Stomach (tissue), 19 donors: Measurements from ENCODE around the gene FAM228A. TPM values are rescaled to one million over a fixed set of nuclear protein-coding genes. Genes with fewer than 3 reads are reported as not detected.
A peak's percentile ranks its signal among the peaks of the same experiment; 100 is the strongest.
"Not testable (repeated sequence)": the region's sequence is repeated elsewhere in the genome, so short reads cannot be mapped to it uniquely, and the experiment has no call there.

Experiments
- DNase-seq, 2 donors: peaks; one replicate each; pipeline versions ENCODE4 v3.0.0 to v3.0.0-alpha.2; 2013 to 2019
- H3K27ac ChIP-seq, 5 donors: fragments of 200-600 bp in 4 of 5; sonication (generic) in 4 of 5; one replicate each; pipeline ENCODE4 v1.5.1; 2013 to 2019; ENCODE audit warnings: mild to moderate bottlenecking in 1 of 5, moderate library complexity in 1 of 5
- H3K27me3 ChIP-seq, 3 donors: fragments of 200-600 bp; sonication (generic); one replicate each; pipeline ENCODE4 v1.5.1; 2017 to 2019; ENCODE audit warnings: mixed run types in 1 of 3
- H3K36me3 ChIP-seq, 4 donors: fragments of 200-600 bp; sonication (generic); 1 replicate in 3 of 4; 2 replicates in 1 of 4; pipeline ENCODE4 v1.5.1; 2016 to 2019
- H3K4me1 ChIP-seq, 4 donors: fragments of 200-600 bp; sonication (generic); one replicate each; pipeline ENCODE4 v1.5.1; 2016 to 2019
- H3K4me3 ChIP-seq, 4 donors: fragments of 200-600 bp; sonication (generic) in 3 of 4; one replicate each; pipeline ENCODE4 v1.5.1; 2016 to 2019; ENCODE audit warnings: mild to moderate bottlenecking in 1 of 4
- H3K9me3 ChIP-seq, 4 donors: fragments of 200-600 bp; sonication (generic); one replicate each; pipeline ENCODE4 v1.5.1; 2016 to 2019
- EP300 ChIP-seq: sonication (generic); formaldehyde crosslinking; IDR thresholded peaks from one replicate; pipeline ENCODE4 v1.6.1; 2017; ENCODE audit warnings: antibody characterized with exemption
- POLR2A ChIP-seq, 4 donors: fragments of 450-650 bp; IDR thresholded peaks; one replicate each; pipeline ENCODE4 v1.6.1; 2016; ENCODE audit warnings: antibody characterized with exemption in 4 of 4, control low read depth in 2 of 4, mild to moderate bottlenecking in 1 of 4, moderate library complexity in 1 of 4
- POLR2AphosphoS5 ChIP-seq, 3 donors: sonication (generic); formaldehyde crosslinking; IDR thresholded peaks; one replicate each; pipeline ENCODE4 v1.6.1; 2016; ENCODE audit warnings: antibody characterized with exemption in 3 of 3
- WGBS, 5 donors: extraction: QIAGEN DNeasy Blood & Tissue Kit in 3 of 5; methylation state at CpG; one replicate each; pipeline versions ENCODE4 v1.1.5 to v1.1.7; 2013 to 2018; 5-methylcytosine and 5-hydroxymethylcytosine counted together
- intact Hi-C: fragments of 100-400 bp; cut with DNase I; formaldehyde crosslinking; loops from one replicate; pipeline ENCODE4 v1.15.1; 2023; ENCODE audit warnings: low total_unique reads
- long read RNA-seq, 10 donors: transcript quantifications; one replicate each; lab custom pipeline, GENCODE V29; 2026
- polyA plus RNA-seq, 3 donors: library from polyadenylated mRNA; stranded (reverse); fragments of 200-250 nt; gene quantifications; one replicate each; pipeline ENCODE4 v1.2.3, GENCODE V29; 2013
- total RNA-seq, 5 donors: library from RNA; depleted of rRNA; stranded (reverse); fragments of >200 nt; gene quantifications; one replicate each; pipeline versions ENCODE4 v1.1.0 to v1.2.3, GENCODE V29; 2014 to 2016
- TF ChIP-seq, protein P1 (sequence below), 7 experiments: fragments of 450-650 bp in 4 of 7; fragments of 200-600 bp in 3 of 7; sonication (generic) in 3 of 7; IDR thresholded peaks; one replicate each; pipeline ENCODE4 v1.5.1; 2016 to 2019; ENCODE audit warnings: antibody characterized with exemption in 7 of 7, control low read depth in 2 of 7, mild to moderate bottlenecking in 1 of 7
- donor health status: healthy with polysubstance abuse.
- donor health status: Bipolar disorder and iron deficiency.
- donor health status: healthy.

The FAM228A gene
- 1 to 10 TPM in 2 of 5 donors, not detected in 3; 1.3 to 1.7 TPM for total RNA-seq
- polyA plus RNA-seq, result 1 to 10 TPM in 1 of 3 donors, under 1 TPM in 2; 0.23 to 2.3 (median 0.50) TPM
- long read RNA-seq, donor 1, result 0 reads
- long read RNA-seq, donor 2, result 0 reads
- long read RNA-seq, donor 3, result 0 reads
- long read RNA-seq, donor 4, result 0 reads
- long read RNA-seq, donor 5, result 0 reads
- long read RNA-seq, donor 6, result 0 reads
- long read RNA-seq, donor 7, partial matches to known transcripts, result 0 of 1 reads
- long read RNA-seq, donor 7, other reads (novel, unspliced or antisense), result 0 of 1 reads
- long read RNA-seq, donor 8, result 0 reads
- long read RNA-seq, donor 9, result 0 reads
- long read RNA-seq, donor 10, result 0 reads

DNA sequence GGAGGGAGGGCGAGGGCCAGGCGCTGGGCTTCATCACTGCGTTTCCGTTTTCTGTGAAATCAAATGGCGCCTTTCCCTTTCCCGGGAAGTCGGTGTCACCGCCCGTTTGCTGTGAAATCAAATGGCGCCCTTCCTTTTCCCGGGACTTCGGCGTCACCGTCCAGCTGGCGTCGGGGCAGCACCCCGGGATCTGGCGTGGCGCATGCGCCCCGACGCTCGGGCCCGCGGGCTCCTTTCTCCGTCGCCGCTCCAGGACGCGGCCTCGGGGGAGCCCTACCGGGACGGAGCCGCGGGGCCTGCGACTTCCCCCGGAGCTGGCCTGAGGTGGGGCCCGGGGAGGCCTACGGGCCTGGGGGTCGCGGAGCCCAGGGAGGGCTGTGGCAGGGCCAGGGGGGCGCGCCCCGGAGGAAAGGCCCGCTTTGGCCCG is at the start of gene FAM228A:
FAM228A (plus strand) TSS at position 203 of the 427 bp plus-strand sequence. CDS start 428 bp downstream, outside the sequence.
- Histone ChIP-seq H3K4me1 (no peaks in the 10 kb centered on the region), H3K4me3 (peak within 1 kb of the TSS in 3 of 4 donors; percentile 1 to 21 (median 6)), H3K27ac (no peak within 1 kb of the TSS), H3K36me3 (no peaks in the 10 kb centered on the region), H3K27me3 (peaks cover 0 to 8% (median 7%) of the 10 kb centered on the region in 3 donors), H3K9me3 (peaks cover 0 to 16% (median 0%) of the 10 kb centered on the region in 4 donors)
- intact Hi-C loops, result no loop called here
- peak in 1 of 2 donors; percentile 33 for DNase-seq
- 23 to 46% (median 36%) methylated on average over 18 to 46 of the region's 46 CpGs for WGBS, 5 donors
- no peak for TF ChIP-seq EP300
- no peak for TF ChIP-seq POLR2AphosphoS5 (IDR thresholded peaks at IDR 0.05)
- TF ChIP-seq POLR2A (IDR thresholded peaks at IDR 0.05), result no peak

DNA sequence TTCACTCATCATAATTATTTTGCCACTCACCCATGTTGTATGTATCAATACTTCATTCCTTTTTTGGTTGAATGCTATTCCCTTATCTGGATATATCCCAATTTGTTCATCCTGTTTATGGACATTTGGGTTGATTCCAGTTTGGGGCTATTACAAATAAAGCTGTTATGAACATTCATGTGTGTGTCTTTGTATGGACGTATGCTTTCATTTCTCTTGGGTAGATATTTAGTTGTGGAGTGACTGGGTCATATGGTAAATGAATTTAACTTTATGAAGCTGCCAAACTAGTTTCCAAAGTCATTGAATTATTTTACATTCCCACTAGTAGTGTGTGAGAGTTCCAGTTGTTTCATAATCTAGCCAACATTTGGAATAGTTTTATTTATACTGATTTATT is 48.9 kb upstream of the FAM228A start:
- Histone ChIP-seq H3K27ac (no peak overlapping the region), H3K36me3 (no peaks in the 10 kb centered on the region), H3K27me3 (no peaks in the 10 kb centered on the region), H3K4me1 (peaks cover 0 to 21% (median 15%) of the 10 kb centered on the region in 4 donors), H3K9me3 (no peaks in the 10 kb centered on the region), H3K4me3 (no peak overlapping the region)
- WGBS, 5 donors, result 14 to 46% (median 21%) methylated on average over 1 of the region's 1 CpG
- DNase-seq, result peak in 1 of 2 donors; percentile 38
- TF ChIP-seq EP300 (no peak), POLR2AphosphoS5 (IDR thresholded peaks at IDR 0.05) (no peak), POLR2A (IDR thresholded peaks at IDR 0.05) (no peak)
- TF ChIP-seq, protein P1, sequence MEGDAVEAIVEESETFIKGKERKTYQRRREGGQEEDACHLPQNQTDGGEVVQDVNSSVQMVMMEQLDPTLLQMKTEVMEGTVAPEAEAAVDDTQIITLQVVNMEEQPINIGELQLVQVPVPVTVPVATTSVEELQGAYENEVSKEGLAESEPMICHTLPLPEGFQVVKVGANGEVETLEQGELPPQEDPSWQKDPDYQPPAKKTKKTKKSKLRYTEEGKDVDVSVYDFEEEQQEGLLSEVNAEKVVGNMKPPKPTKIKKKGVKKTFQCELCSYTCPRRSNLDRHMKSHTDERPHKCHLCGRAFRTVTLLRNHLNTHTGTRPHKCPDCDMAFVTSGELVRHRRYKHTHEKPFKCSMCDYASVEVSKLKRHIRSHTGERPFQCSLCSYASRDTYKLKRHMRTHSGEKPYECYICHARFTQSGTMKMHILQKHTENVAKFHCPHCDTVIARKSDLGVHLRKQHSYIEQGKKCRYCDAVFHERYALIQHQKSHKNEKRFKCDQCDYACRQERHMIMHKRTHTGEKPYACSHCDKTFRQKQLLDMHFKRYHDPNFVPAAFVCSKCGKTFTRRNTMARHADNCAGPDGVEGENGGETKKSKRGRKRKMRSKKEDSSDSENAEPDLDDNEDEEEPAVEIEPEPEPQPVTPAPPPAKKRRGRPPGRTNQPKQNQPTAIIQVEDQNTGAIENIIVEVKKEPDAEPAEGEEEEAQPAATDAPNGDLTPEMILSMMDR (IDR thresholded peaks at IDR 0.05), result no peak
- intact Hi-C loops, result no loop called here

DNA sequence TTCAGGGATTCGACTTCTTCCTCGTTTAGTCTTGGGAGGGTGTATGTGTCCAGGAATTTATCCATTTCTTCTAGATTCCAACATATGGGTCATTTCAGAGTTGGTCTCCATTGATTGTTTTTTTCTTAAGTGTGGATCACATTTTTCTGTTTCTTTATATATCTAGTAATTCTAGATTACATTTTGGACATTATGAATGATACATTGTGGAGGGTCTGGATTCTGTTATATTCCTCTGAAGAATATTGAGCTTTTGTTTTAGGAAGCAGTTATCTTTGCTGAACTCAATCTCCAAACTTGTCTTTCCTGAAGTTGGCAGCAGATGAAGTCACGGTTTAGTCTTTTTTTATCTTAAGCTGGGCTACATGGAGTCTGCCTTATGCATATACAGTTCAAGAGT is 42.3 kb upstream of the FAM228A start:
- H3K4me1 ChIP-seq, result no peaks in the 10 kb centered on the region
- TF ChIP-seq, protein P1 (IDR thresholded peaks at IDR 0.05), result no peak
- TF ChIP-seq POLR2AphosphoS5 (IDR thresholded peaks at IDR 0.05) (no peak), EP300 (no peak), POLR2A (IDR thresholded peaks at IDR 0.05) (no peak)
- 96 to 99% (median 98%) methylated on average over 3 of the region's 3 CpGs for WGBS, 5 donors
- no peak overlapping the region for H3K4me3 ChIP-seq
- DNase-seq, result no peak
- H3K27ac ChIP-seq, result no peak overlapping the region
- intact Hi-C loops, result no loop called here
- no peaks in the 10 kb centered on the region for H3K36me3 ChIP-seq
- peaks cover 0 to 7% (median 3%) of the 10 kb centered on the region in 4 donors for H3K9me3 ChIP-seq
- no peaks in the 10 kb centered on the region for H3K27me3 ChIP-seq

DNA sequence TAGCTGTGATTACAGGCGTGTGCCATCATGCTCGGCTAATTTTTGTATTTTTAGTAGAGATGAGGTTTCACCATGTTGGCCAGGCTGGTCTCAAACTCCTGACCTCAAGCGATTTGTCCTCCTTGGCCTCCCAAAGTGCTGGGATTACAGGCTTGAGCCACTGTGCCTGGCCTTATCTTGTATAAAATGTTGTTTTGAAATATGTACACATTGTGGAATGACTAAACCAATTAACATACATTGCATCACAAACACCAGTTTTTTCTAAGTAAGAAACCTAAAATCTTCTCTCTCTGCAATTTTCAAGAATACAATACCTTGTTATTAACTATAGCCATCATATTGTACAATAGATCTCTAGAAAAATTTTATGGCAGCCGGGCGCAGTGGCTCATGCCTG is 34.5 kb upstream of the FAM228A start:
- H3K4me3 ChIP-seq, H3K9me3 ChIP-seq, H3K27me3 ChIP-seq, H3K27ac ChIP-seq, intact Hi-C loops, DNase-seq, H3K4me1 ChIP-seq: not testable (repeated sequence)
- peaks cover 0 to 26% (median 18%) of the 10 kb centered on the region in 4 donors for H3K36me3 ChIP-seq
- WGBS, 5 donors, result 94 to 97% (median 96%) methylated on average over 5 of the region's 5 CpGs

DNA sequence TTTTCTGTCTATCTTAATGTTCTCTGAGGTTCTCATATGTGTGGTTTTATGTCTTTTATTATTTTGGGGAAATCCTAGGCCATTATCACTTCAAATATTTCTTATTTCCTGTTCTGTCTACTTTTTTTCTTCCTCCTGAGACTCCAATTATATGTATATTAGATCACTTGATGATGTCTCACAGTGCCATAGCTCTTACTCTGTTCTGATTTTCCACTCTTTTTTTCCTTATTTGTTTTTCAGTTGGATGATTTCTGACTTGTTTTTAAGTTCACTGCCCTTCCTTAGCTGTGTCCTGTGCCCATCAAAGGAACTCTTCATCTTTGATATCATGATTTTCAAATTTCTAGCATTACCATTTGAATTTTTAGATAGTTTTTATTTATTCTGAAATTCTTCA is 27.5 kb upstream of the FAM228A start:
- no peak overlapping the region for H3K4me3 ChIP-seq
- no peaks in the 10 kb centered on the region for H3K4me1 ChIP-seq
- H3K27ac ChIP-seq, result no peak overlapping the region
- TF ChIP-seq POLR2A (IDR thresholded peaks at IDR 0.05), result no peak
- TF ChIP-seq EP300, result no peak
- TF ChIP-seq, protein P1 (IDR thresholded peaks at IDR 0.05), result no peak
- no peak for TF ChIP-seq POLR2AphosphoS5 (IDR thresholded peaks at IDR 0.05)
- peaks cover 0 to 14% (median 9%) of the 10 kb centered on the region in 4 donors for H3K9me3 ChIP-seq
- intact Hi-C loops, result no loop called here
- H3K27me3 ChIP-seq, result no peaks in the 10 kb centered on the region
- no peak for DNase-seq
- H3K36me3 ChIP-seq, result peaks cover under 1 to 61% (median 24%) of the 10 kb centered on the region in 4 donors
